Sigmoid colon (tissue), 7 donors: ENCODE results near the gene PHETA1. TPM values are rescaled to one million over a fixed set of nuclear protein-coding genes. Genes with fewer than 3 reads are reported as not detected.
A peak's percentile ranks its signal among the peaks of the same experiment; 100 is the strongest.
"Not testable (repeated sequence)": the region's sequence is repeated elsewhere in the genome, so short reads cannot be mapped to it uniquely, and the experiment has no call there.

Experiments
- DNase-seq: peaks from one replicate; pipeline ENCODE4 v3.0.0-alpha.2; 2019
- H3K27ac ChIP-seq, 4 donors: fragments of 200-600 bp; sonication (generic); one replicate each; pipeline ENCODE4 v1.5.1; 2016 to 2019; ENCODE audit warnings: mild to moderate bottlenecking in 1 of 4
- H3K27me3 ChIP-seq, 3 donors: fragments of 200-600 bp; sonication (generic); one replicate each; pipeline ENCODE4 v1.5.1; 2019; ENCODE audit warnings: mild to moderate bottlenecking in 1 of 3
- H3K36me3 ChIP-seq, 4 donors: fragments of 200-600 bp; sonication (generic); one replicate each; pipeline ENCODE4 v1.5.1; 2016 to 2019
- H3K4me1 ChIP-seq, 4 donors: fragments of 200-600 bp; sonication (generic); one replicate each; pipeline ENCODE4 v1.5.1; 2017 to 2019
- H3K4me3 ChIP-seq, 4 donors: fragments of 200-600 bp; sonication (generic); one replicate each; pipeline ENCODE4 v1.5.1; 2017 to 2019; ENCODE audit warnings: mild to moderate bottlenecking in 2 of 4, moderate library complexity in 1 of 4
- H3K9me3 ChIP-seq, 4 donors: fragments of 200-600 bp in 3 of 4; sonication (generic) in 3 of 4; one replicate each; pipeline versions ENCODE4 v1.5.1 to v1.6.1; 2013 to 2019
- EP300 ChIP-seq, 4 donors: sonication (generic); formaldehyde crosslinking; IDR thresholded peaks; one replicate each; pipeline ENCODE4 v1.6.1; 2017; ENCODE audit warnings: antibody characterized with exemption in 4 of 4
- POLR2A ChIP-seq, 2 donors: fragments of 450-650 bp; IDR thresholded peaks; one replicate each; pipeline ENCODE4 v1.6.1; 2016; ENCODE audit warnings: antibody characterized with exemption in 2 of 2, mild to moderate bottlenecking in 2 of 2, moderate library complexity in 2 of 2
- POLR2AphosphoS5 ChIP-seq, 4 donors: sonication (generic); formaldehyde crosslinking; IDR thresholded peaks; one replicate each; pipeline ENCODE4 v1.6.1; 2017; ENCODE audit warnings: antibody characterized with exemption in 4 of 4
- WGBS, 2 donors: extraction: QIAGEN DNeasy Blood & Tissue Kit; methylation state at CpG; one replicate each; pipeline ENCODE4 v1.1.7; 2013; 5-methylcytosine and 5-hydroxymethylcytosine counted together
- intact Hi-C: fragments of 100-400 bp; cut with DNase I; formaldehyde crosslinking; loops from one replicate; pipeline ENCODE4 v1.15.1; 2023
- polyA plus RNA-seq, 3 donors: library from polyadenylated mRNA; stranded (reverse); fragments of 200-250 nt; gene quantifications; one replicate each; pipeline ENCODE4 v1.2.3, GENCODE V29; 2013
- total RNA-seq, 4 donors: library from RNA; depleted of rRNA; stranded (reverse); fragments of >200 nt; gene quantifications; one replicate each; pipeline ENCODE4 v1.1.0, GENCODE V29; 2016
- TF ChIP-seq, protein P1 (sequence below), 4 experiments: fragments of 450-650 bp in 3 of 4; fragments of 200-600 bp in 1 of 4; IDR thresholded peaks; one replicate each; pipeline ENCODE4 v1.5.1; 2016 to 2019; ENCODE audit warnings: antibody characterized with exemption in 4 of 4, mild to moderate bottlenecking in 3 of 4, moderate library complexity in 2 of 4
- donor health status: healthy with polysubstance abuse.
- donor health status: Bipolar disorder and iron deficiency.
- donor health status: healthy.

The PHETA1 gene
- total and polyA plus RNA-seq, 7 donors = 3.6 to 21.6 (median 6.1) TPM

DNA sequence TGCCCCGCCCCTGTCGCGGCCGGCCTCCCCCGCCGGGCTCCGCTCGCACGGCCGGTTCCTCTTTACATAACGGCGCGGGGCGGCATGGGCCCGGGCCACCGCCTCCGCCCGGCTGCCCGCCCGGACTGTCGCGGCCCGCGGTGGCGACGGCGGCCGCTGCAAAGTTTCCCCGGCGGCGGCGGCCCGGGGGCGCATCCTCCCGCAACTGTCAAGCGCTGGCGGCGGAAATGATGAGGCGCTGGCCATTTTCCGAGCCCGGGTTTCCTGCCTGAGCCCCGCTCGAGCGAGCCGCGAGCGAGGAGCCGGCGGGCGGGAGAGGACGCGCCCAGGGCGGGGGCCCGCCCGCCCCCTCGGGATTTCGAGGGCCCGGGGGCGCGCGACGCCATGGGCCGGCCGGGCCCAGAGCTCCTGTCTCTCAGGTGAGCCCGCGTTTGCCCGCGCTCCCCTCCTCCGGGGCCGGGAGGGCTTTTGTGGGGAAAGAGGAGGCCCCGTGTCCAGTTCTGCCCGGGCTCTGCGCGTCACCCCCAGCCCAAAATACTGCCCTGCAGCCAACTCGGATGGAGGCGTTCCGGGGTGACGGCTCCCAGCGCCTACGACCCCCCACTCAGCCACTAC, 37.1 kb upstream of the PHETA1 start, which contains the start of gene SH2B3:
SH2B3 (plus strand) TSS at position 65 of the 615 bp plus-strand sequence. CDS start 12,223 bp downstream, outside the sequence.
- intact Hi-C loops = loop anchor here (10.0 kb wide), 1 partner anchor 269 kb away; no protein-coding TSS in a partner anchor

DNA sequence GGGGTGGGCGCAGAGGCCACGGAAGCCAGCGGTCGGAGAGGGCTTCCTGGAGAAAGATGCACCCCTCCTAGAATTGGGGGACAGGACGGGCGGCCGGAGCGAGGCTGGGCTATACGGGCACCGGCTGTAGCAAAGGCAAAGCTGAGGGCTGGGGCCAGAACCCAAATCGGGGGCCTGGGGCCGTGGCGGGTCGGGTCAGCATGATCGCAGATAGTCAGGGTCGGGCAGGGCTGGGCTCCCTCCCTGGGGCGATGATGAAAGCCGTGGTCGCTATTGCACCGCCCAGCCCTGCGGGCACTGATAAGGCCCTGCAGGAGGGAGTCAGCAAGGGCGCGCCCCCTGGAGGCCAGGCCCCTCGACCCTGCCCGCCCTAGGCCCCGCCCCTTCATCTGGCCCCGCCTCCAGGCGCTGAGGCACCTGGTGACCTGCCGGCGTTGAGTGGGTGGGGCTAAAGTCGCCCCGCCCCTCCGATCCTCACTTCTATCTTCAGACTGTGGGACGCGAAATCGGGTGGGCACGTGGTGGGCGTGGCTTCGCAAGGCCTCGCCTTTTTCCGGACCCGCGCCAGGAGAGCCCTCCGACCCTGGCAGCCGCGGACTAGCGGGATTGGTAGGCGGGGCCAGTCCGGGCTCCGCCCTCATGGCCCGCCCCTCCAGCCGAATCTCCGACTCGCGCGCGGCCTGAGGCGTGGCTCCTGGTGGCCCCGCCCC, 36.4 kb upstream of the PHETA1 start:
- Histone ChIP-seq H3K27ac (peak overlapping the region; percentile 77 to 88 (median 83)), H3K9me3 (no peaks in the 10 kb centered on the region), H3K4me3 (peak overlapping the region; percentile 57 to 96 (median 76)), H3K36me3 (no peaks in the 10 kb centered on the region), H3K4me1 (peaks cover 0 to 67% (median 55%) of the 10 kb centered on the region in 4 donors), H3K27me3 (no peaks in the 10 kb centered on the region)
- TF ChIP-seq POLR2AphosphoS5 (IDR thresholded peaks at IDR 0.05) (peak in 3 of 4 donors; percentile 33 to 64 (median 33)), POLR2A (IDR thresholded peaks at IDR 0.05) (no peak), EP300 (IDR thresholded peaks at IDR 0.05) (no peak)
- TF ChIP-seq, protein P1, sequence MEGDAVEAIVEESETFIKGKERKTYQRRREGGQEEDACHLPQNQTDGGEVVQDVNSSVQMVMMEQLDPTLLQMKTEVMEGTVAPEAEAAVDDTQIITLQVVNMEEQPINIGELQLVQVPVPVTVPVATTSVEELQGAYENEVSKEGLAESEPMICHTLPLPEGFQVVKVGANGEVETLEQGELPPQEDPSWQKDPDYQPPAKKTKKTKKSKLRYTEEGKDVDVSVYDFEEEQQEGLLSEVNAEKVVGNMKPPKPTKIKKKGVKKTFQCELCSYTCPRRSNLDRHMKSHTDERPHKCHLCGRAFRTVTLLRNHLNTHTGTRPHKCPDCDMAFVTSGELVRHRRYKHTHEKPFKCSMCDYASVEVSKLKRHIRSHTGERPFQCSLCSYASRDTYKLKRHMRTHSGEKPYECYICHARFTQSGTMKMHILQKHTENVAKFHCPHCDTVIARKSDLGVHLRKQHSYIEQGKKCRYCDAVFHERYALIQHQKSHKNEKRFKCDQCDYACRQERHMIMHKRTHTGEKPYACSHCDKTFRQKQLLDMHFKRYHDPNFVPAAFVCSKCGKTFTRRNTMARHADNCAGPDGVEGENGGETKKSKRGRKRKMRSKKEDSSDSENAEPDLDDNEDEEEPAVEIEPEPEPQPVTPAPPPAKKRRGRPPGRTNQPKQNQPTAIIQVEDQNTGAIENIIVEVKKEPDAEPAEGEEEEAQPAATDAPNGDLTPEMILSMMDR (IDR thresholded peaks at IDR 0.05) = peak in 3 of 4 experiments; percentile 17 to 42 (median 35)
- peak; percentile 95 for DNase-seq
- 1% methylated on average over 59 of the region's 59 CpGs for WGBS, 2 donors
- intact Hi-C loops = loop anchor here (10.0 kb wide), 1 partner anchor 269 kb away; no protein-coding TSS in a partner anchor

More for the DNA sequence above, 37.1 kb upstream of the PHETA1 start, which contains the start of gene SH2B3:
- DNase-seq = no peak
- Histone ChIP-seq H3K4me3 (peak within 1 kb of the TSS; percentile 57 to 96 (median 76)), H3K4me1 (peaks cover 0 to 73% (median 62%) of the 10 kb centered on the region in 4 donors), H3K9me3 (no peaks in the 10 kb centered on the region), H3K36me3 (no peaks in the 10 kb centered on the region), H3K27me3 (no peaks in the 10 kb centered on the region), H3K27ac (peak within 1 kb of the TSS; percentile 77 to 88 (median 83))
- TF ChIP-seq EP300 (IDR thresholded peaks at IDR 0.05) = no peak
- peak in 3 of 4 donors; percentile 46 to 59 (median 48) for TF ChIP-seq POLR2AphosphoS5 (IDR thresholded peaks at IDR 0.05)
- WGBS, 2 donors = 1% methylated on average over 80 of the region's 80 CpGs

DNA sequence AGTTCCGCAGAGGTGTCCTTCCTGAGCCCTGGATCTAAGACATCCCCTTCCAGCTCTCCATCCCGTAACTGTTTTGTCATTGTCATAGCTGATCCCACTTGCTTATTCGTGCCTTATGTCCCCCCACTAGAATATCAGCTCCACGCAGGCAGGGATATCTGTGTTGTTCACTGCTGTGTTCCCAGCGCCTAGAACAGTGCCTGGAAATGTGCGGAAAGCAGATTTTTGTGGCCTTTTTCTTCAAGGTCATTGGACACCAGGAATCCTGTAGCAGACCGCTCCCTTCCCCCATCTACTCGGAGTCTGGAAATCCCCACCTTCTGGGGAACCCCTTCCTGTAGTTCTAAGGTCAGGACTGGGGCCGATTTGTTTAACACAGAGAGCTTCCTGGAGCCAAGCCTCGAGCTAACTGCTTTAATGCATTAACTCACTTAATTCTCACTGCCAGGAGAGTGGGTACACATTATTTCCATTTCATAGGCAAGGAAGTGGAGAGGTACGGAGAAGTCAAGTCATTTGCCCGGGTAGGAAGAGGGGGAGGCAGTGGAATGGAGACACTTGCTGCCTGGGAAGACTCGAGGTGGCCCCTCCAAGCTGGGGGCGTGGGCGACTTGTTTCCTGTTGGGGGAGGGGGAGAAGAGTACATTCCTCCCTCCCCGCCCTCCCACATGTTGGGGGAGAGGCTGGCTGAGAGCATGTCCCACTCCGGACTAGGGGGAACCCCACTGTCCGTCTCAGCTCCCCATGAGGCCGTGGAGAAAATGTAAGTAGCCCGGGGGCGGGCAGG, 35.7 kb upstream of the PHETA1 start:
- 30 to 33% methylated on average over 21 of the region's 21 CpGs for WGBS, 2 donors
- intact Hi-C loops = loop anchor here (5.0 to 10.0 kb wide), 2 partner anchors 123 to 270 kb away; no protein-coding TSS in a partner anchor
- no peak for TF ChIP-seq POLR2AphosphoS5 (IDR thresholded peaks at IDR 0.05)
- TF ChIP-seq EP300 (IDR thresholded peaks at IDR 0.05) = no peak
- TF ChIP-seq POLR2A (IDR thresholded peaks at IDR 0.05) = no peak
- TF ChIP-seq, protein P1 (IDR thresholded peaks at IDR 0.05) = no peak

DNA sequence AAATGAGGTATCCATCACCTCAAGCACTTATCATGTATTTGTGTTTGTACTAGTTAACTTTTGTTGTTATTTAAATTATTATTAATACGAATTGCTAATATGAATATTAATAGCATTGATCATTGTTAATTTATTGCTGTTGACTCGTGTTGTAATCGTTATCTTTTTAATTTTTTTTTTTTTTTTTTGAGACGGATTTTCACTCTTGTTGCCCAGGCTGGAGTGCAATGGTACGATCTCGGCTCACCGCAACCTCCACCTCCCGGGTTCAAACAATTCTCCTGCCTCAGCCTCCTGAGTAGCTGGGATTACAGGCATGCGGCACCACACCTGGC, 33.6 kb upstream of the PHETA1 start:
- intact Hi-C loops = loop anchor here (5.0 to 10.0 kb wide), 2 partner anchors 125 to 272 kb away; no protein-coding TSS in a partner anchor
- H3K9me3 ChIP-seq, H3K36me3 ChIP-seq, H3K27me3 ChIP-seq, DNase-seq, H3K4me3 ChIP-seq: not testable (repeated sequence)
- peaks cover 0 to 53% (median 47%) of the 10 kb centered on the region in 4 donors for H3K4me1 ChIP-seq
- H3K27ac ChIP-seq = peak overlapping the region; percentile 77 to 88 (median 83)
- WGBS, 2 donors = 62 to 77% methylated on average over 9 of the region's 9 CpGs

More for the DNA sequence above, 35.7 kb upstream of the PHETA1 start:
- Histone ChIP-seq H3K4me3 (peak overlapping the region; percentile 57 to 96 (median 76)), H3K36me3 (no peaks in the 10 kb centered on the region), H3K27ac (peak overlapping the region; percentile 77 to 88 (median 83)), H3K9me3 (no peaks in the 10 kb centered on the region), H3K27me3 (no peaks in the 10 kb centered on the region), H3K4me1 (peaks cover 0 to 59% (median 48%) of the 10 kb centered on the region in 4 donors)
- DNase-seq = peak; percentile 80

DNA sequence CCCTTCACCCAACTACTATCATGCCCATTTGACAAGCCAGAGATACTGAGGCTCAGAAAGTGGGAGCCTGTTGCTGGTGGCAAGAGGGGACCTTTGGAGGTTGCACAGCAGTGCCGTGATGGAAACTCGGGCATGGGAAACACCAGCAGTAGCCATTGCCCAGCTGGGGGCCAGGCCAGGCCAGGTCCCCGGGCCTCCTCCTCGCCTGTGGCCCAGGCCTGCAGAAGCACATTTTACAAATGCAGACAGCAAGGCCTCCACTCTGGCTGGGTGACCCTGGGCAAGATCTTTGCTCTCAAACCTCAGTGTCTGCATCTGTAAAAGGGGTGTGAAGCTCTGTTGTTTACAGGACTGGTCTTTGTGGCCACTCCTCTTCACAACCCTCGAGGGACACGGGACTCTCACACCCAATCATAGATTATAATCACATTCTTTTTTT, 32.3 kb upstream of the PHETA1 start:
- no peaks in the 10 kb centered on the region for H3K36me3 ChIP-seq
- DNase-seq = no peak
- 78 to 92% methylated on average over 6 of the region's 6 CpGs for WGBS, 2 donors
- peaks cover 0 to 48% (median 38%) of the 10 kb centered on the region in 4 donors for H3K4me1 ChIP-seq
- no peaks in the 10 kb centered on the region for H3K27me3 ChIP-seq
- TF ChIP-seq, protein P1 (IDR thresholded peaks at IDR 0.05) = no peak
- TF ChIP-seq EP300 (IDR thresholded peaks at IDR 0.05) (no peak), POLR2AphosphoS5 (IDR thresholded peaks at IDR 0.05) (no peak), POLR2A (IDR thresholded peaks at IDR 0.05) (no peak)
- H3K4me3 ChIP-seq = no peak overlapping the region
- intact Hi-C loops = loop anchor here (5.0 to 10.0 kb wide), 2 partner anchors 126 to 274 kb away; no protein-coding TSS in a partner anchor
- no peaks in the 10 kb centered on the region for H3K9me3 ChIP-seq
- no peak overlapping the region for H3K27ac ChIP-seq

DNA sequence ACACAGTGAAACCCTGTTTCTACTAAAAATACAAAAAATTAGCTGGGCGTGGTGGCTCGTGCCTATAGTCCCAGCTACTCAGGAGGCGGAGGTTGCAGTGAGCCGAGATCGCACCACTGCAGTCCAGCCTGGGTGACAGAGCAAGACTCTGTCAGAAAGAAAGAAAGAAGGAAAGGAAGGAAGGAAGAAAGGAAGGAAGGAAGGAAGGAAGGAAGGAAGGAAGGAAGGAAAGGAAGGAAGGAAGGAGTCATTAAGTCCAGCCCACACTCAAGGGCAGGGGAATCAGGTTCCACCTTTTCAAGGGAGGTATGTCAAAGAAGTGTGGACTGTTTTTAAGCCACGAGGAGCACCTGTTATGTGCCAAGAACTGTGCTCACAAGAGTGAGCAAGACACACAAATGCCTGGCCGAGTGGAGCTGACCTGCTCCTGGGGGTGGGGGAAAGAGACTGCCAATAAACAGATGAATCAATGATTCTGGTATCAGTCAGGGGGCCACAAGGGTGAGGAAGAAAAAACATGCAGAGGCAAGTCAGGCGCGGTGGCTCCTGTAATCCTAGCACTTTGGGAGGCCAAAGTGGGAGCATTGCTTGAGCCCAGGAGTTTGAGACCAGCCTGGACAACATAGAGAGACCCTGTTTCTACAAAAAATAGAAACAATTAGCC, 31.0 kb upstream of the PHETA1 start:
- not testable (repeated sequence) for H3K4me3 ChIP-seq, H3K9me3 ChIP-seq, H3K27me3 ChIP-seq, DNase-seq, H3K36me3 ChIP-seq
- WGBS, 2 donors = 80 to 89% methylated on average over 9 of the region's 9 CpGs
- intact Hi-C loops = loop anchor here (5.0 to 10.0 kb wide), 2 partner anchors 127 to 275 kb away; no protein-coding TSS in a partner anchor
- Histone ChIP-seq H3K27ac (peak overlapping the region in 2 of 4 donors; percentile 14 to 74), H3K4me1 (peaks cover 0 to 42% (median 34%) of the 10 kb centered on the region in 4 donors)
